NCI-H82 treated with DMSO at 0.1 percent for 48 hours (cell line): ENCODE measurements around the gene OR6K3.
"Not testable (repeated sequence)": the region's sequence is repeated elsewhere in the genome, so short reads cannot be mapped to it uniquely, and the experiment has no call there.

Experiments used
- DNase-seq: peaks from one replicate; lab custom pipeline; 2025; ENCODE audit not compliant: unreplicated experiment; lab: John Stamatoyannopoulos, UW

Gene OR6K3

GRCh38 chr1:158720620-158721019 lies at the start of gene OR6K3:
Gene OR6K3 (minus strand): TSS chr1:158720720. CDS start chr1:158718115, 2,605 bp downstream.
- no peak for DNase-seq

DNA sequence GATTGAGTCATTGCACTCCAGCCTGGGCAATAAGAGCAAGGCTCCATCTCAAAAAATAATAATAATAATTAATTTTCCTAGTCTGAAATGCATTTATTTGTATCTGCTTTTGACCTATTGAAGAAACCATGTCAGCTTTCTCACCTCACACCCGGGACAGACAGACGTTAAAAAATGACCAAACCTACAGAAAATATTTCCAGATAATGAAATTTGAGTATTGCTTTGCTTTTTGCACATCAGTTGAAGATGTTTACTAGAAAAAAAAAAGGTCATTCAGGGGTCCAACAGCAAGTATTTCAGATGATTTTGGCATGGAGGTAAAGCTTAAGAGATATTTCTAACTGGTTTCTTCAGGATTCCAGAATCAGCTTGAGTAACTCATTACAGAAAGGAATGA lies 33.9 kb upstream of the OR6K3 start, which contains the start of gene OR6K6:
OR6K6 (plus strand) TSS at position 301 of the 400 bp plus-strand sequence. CDS start 168 bp downstream, outside the sequence.
- DNase-seq: no peak

- DNase-seq: no peak
Measured at GRCh38 chr1:158752155-158752712, 31.7 kb upstream of the OR6K3 start.

DNA sequence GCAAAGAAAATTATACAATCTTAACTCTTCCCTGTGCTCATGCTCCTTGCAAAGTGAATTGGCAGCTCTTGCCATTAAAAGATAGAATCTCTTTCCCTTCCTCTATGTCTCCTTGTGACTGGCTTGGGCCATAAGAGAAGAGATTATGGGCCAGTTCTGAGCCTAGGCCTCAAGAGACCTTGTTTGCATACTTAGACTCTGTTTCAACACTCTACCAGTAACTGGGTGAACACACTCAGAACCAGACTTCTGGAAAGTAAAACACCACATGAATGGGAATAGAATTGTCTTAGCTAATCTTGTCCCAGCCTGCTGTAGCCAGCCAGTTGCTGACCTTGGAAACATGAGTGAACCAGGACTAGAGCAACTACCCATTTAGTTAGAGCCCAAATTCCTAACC lies 15.3 kb upstream of the OR6K3 start:
- no peak for DNase-seq

GRCh38 chr1:158732524-158732923 lies 12.0 kb upstream of the OR6K3 start:
- DNase-seq: no peak

DNA sequence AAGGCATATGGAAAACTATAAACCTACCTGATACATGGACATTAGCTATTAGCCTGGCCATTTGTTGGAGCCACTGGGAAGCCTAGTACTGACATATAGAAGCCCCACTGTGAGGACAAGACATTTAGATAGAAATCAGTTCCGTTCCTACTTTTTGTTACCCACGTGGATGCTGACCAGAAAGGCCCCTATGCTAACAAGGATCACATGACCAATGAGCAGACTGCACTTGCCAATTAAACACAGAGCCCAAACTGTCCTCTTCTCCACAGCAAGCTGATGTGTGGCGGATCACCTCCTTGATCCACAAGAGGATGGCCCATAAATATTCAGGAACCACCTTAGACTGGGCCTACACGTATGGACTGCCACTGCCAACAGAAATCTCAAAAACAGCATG lies 11.2 kb upstream of the OR6K3 start:
- DNase-seq: no peak

- DNase-seq: no peak
Measured at GRCh38 chr1:158730453-158730852, 9.9 kb upstream of the OR6K3 start.

- DNase-seq: no peak
Measured at GRCh38 chr1:158728510-158729225, 8.1 kb upstream of the OR6K3 start.

GRCh38 chr1:158724442-158724841 lies 3.9 kb upstream of the OR6K3 start:
- no peak for DNase-seq

- no peak for DNase-seq
Measured at GRCh38 chr1:158719664-158720063, 856 bp downstream of the OR6K3 start.

DNA sequence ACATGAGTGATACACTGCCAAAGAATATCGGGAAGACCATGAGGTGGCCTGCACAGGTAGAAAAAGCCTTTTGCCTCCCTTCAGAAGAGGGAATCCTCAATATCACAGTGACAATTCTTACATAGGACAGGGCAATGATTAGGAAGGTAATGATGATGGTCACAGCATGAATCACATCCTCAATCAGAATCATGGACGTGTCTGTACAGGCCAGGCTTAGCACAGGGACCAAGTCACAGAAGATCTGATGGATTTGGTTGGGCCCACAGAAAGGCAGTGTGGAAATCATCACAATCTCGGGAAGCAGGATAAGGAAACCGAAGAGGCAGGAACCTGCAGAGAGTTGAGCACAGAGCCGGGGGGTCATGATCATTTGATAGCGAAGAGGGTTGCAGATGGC lies 3.2 kb downstream of the OR6K3 start:
- no peak for DNase-seq

- DNase-seq: no peak
Measured at GRCh38 chr1:158716335-158716734, 4.2 kb downstream of the OR6K3 start.

DNA sequence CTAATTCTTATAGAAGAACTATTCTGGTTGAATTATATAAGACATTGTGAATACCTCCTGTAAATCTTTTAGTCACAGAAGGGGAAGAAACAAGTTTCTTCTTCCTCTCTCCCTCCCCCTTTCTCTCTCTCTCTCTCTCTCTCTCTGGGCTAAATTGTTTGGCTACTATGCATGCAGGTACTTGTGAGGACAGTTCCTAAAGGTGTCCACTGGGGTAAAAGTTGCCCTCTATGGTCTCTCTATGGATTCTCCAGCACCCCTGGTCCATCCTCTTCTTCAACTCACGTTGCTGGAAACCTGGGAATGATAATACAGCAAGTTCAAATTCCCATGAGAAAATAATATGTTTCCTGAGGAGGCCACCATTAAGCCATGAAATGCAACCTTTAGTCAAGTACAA lies 5.8 kb downstream of the OR6K3 start:
- DNase-seq: no peak

GRCh38 chr1:158711098-158711497 lies 9.4 kb downstream of the OR6K3 start:
- no peak for DNase-seq

- DNase-seq: no peak
Measured at GRCh38 chr1:158706096-158706495, 14.4 kb downstream of the OR6K3 start.

GRCh38 chr1:158700552-158700951 lies 20.0 kb downstream of the OR6K3 start, which contains the start of gene OR6K2:
Gene OR6K2 (minus strand): TSS chr1:158700652. CDS start chr1:158700652, 0 bp downstream.
- no peak for DNase-seq

- no peak for DNase-seq
Measured at GRCh38 chr1:158694596-158694995, 25.9 kb downstream of the OR6K3 start.

DNA sequence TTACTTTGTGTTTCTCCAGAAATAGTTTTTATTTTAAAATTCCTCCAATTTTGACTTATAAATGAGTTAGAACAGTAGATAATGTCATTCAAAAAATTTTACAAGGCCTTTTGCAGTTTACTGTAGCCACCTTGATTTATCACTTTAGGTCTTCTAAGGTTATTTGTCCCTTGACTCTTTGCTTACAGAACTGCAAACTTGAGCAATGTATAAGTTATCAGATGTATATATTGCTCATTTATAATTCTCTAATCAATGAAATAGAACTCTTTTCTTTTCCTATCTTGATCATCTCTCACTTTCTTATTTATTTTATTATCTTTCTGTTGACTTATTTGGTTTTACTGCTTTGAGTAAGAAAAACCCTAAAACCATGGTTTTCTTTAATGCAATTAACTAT lies 28.2 kb downstream of the OR6K3 start:
- DNase-seq: no peak

DNA sequence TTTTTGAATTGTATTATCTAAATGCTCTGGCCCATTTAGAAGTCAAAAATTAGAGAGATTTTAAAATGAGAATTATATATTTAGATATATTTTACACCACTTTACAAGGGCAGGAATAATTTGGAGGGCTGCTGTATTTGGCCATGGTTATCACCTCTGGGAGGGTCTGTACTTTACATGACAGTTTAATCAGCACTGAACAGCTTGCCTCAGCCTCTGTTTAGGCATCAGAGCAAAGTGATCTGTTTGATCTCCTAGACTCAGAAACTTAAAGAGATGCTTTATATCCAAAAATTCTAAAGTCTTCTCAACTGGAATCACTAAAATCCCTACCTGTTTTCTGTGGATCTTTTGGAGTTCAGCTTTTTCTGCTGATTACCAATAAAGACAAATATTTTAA lies 28.6 kb downstream of the OR6K3 start:
- DNase-seq: no peak

GRCh38 chr1:158691149-158691548 lies 29.4 kb downstream of the OR6K3 start:
- not testable (repeated sequence) for DNase-seq

- DNase-seq: no peak
Measured at GRCh38 chr1:158689875-158690274, 30.6 kb downstream of the OR6K3 start.

DNA sequence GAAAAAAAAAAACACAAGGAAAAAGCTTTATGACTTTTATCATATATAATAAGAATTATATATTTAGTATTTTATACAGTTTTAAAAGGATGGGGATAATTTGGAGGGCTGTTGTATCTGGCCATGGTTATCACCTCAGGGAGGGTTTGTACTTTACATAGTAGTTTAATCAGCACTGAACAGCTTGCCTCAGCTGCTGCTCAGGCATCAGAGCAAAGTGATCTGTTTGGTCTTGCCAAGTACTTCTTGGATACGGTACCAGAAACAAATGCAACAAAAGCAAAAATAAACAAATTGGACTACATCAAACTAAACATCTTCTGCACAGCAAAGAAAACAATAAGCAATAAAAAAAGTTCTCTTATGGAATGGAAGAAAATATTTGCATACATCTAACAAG lies 31.4 kb downstream of the OR6K3 start:
- DNase-seq: no peak

DNA sequence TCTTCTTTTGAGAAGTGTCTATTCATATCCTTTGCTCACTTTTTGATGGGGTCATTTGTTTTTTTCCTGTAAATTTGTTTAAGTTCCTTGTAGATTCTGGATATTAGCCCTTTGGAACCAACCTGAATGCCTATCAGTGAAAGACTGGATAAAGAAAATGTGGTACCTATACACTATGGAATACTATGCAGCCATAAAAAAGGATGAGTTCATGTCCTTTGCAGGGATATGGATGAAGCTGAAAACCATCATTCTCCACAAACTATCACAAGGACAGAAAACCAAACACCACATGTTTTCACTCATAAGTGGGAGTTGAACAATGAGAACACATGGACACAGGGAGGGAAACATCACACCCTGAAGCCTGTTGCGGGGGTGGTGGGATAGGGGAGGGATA lies 32.2 kb downstream of the OR6K3 start:
- DNase-seq: not testable (repeated sequence)
